ENCODE results near the gene POU5F2.

The POU5F2 gene

DNA sequence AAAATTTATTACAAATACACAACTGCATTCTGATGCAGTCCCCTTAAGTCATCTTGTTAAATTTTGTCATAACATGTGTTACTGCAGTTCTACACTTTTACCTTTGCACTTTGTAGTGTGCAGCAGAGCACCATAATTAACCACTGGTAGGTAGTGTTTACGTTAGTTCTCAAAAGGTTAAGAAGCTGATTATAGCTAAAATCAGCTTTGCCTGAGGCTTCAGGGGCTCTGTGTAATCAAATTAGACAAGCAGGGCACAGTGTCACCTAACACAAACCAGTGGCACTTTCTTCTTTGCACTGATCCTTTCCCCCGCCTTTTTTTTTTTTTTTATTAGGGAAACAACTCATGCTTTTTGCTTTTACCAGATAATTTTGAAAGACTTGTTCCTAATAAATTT lies 26.1 kb downstream of the POU5F2 start:
- POLR2A ChIA-PET = no interaction called here
- no peak overlapping the region for H3K4me3 ChIP-seq (ENCODE audit: low read depth, low read length)
- DNase-seq (ENCODE audit: low read depth, low spot score) = no peak
- TF ChIP-seq CTCF (IDR thresholded peaks at IDR 0.05; ENCODE audit: insufficient read depth, low read length, missing control alignments) = no peak
- CTCF ChIA-PET = no interaction called here

- no peak overlapping the region for H3K4me3 ChIP-seq (ENCODE audit: low read depth, low read length)
- ChIA-PET CTCF (no interaction called here), POLR2A (no interaction called here)
- DNase-seq (ENCODE audit: low read depth, low spot score) = no peak
- no peak for TF ChIP-seq CTCF (IDR thresholded peaks at IDR 0.05; ENCODE audit: insufficient read depth, low read length, missing control alignments)
Measured at GRCh38 chr5:93708442-93708841, 33.0 kb downstream of the POU5F2 start.

DNA sequence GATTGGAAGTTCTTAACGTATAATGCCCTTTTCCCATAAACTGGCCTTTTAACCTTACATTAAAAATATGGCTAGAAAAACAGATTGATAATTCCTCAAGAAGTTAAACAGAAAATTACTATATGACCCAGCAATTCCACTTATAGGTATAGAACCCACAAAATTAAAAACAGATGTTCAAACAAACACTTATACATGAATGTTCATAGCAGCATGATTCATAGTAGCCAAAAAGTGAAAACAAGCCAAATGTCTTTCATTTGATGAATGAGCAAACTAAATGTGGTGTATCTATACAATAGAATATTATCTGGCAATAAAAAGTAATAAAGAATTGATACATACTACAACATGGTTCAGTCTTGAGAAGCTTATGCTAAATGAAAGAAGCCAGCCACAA lies 35.5 kb downstream of the POU5F2 start:
- ChIA-PET POLR2A (no interaction called here), CTCF (no interaction called here)
- no peak for DNase-seq (ENCODE audit: low read depth, low spot score)

GRCh38 chr5:93704996-93705395 lies 36.4 kb downstream of the POU5F2 start:
- H3K4me3 ChIP-seq (ENCODE audit: low read depth, low read length) = no peak overlapping the region
- POLR2A ChIA-PET = no interaction called here
- CTCF ChIA-PET = no interaction called here
- DNase-seq (ENCODE audit: low read depth, low spot score) = no peak
- no peak for TF ChIP-seq CTCF (IDR thresholded peaks at IDR 0.05; ENCODE audit: insufficient read depth, low read length, missing control alignments)

More for the DNA sequence above, 35.5 kb downstream of the POU5F2 start:
- TF ChIP-seq CTCF (IDR thresholded peaks at IDR 0.05; ENCODE audit: insufficient read depth, low read length, missing control alignments) = no peak
- H3K4me3 ChIP-seq (ENCODE audit: low read depth, low read length) = no peak overlapping the region

- CTCF ChIA-PET = no interaction called here
- no peak for TF ChIP-seq CTCF (IDR thresholded peaks at IDR 0.05; ENCODE audit: insufficient read depth, low read length, missing control alignments)
Measured at GRCh38 chr5:93691997-93692396, 49.4 kb downstream of the POU5F2 start.

More at GRCh38 chr5:93691997-93692396, 49.4 kb downstream of the POU5F2 start:
- POLR2A ChIA-PET = no interaction called here
- no peak overlapping the region for H3K4me3 ChIP-seq (ENCODE audit: low read depth, low read length)
- DNase-seq (ENCODE audit: low read depth, low spot score) = no peak
